Measurements from ENCODE around the gene SEC22B.
"Not testable (repeated sequence)": the region's sequence is repeated elsewhere in the genome, so short reads cannot be mapped to it uniquely, and the experiment has no call there.

Gene SEC22B

DNA sequence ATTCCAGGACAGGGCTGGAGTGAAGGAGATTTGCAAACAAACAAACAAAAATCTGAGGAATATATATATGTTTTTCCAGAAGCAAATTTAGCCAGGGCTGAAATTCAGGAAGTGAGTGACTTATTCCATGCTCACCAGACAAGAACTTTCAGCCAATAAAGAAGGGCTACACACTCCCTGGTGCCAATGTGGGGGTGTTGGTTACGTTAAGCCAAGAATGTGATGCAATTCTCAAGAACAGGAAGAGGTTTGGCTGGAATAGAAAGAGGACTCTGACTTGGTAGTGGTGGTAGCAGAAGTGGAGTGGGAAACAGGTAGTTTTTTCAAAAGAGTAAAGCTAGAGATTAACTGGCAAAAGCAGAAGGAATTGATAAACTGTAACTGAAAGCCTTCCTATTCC lies 31.7 kb downstream of the SEC22B start:
- not testable (repeated sequence) for DNase-seq

DNA sequence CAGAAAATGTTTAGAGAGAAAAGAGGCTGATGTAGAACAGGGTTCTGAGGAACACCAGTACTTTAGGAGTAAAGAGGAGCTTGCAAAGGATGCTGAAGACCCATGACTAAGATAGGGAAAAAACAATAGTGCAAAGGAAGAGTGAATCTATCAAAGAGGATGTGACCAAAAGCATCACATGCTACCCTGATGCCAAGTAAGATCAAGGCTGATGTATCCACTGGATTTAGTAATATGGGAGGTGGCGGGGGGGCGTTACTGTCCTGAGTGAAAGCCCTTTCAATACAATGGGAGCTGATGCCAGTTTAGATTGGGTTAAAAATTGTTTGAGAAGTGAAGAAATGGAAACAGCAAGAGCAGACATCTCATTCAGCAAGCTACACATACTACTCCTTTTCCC lies 32.2 kb downstream of the SEC22B start:
- DNase-seq = not testable (repeated sequence)

DNA sequence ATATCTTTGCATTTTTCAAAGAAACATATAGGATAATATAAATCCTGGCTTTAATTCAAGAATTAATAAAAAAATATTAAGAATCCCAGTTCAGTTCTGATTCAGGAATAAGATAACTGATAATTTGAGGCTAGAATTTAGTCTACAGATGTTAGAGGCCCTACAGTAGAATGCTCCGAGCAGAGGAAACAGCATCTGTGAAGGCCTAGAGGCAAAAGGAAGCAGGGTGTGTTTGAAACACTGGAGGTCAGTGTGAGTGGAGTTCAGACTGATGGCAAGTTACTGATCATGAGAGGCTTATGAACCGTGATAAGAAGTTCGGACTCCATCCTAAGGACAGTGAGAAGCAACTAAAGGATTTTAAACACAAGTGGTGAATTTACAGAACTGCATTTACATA lies 33.0 kb downstream of the SEC22B start:
- DNase-seq = not testable (repeated sequence)

DNA sequence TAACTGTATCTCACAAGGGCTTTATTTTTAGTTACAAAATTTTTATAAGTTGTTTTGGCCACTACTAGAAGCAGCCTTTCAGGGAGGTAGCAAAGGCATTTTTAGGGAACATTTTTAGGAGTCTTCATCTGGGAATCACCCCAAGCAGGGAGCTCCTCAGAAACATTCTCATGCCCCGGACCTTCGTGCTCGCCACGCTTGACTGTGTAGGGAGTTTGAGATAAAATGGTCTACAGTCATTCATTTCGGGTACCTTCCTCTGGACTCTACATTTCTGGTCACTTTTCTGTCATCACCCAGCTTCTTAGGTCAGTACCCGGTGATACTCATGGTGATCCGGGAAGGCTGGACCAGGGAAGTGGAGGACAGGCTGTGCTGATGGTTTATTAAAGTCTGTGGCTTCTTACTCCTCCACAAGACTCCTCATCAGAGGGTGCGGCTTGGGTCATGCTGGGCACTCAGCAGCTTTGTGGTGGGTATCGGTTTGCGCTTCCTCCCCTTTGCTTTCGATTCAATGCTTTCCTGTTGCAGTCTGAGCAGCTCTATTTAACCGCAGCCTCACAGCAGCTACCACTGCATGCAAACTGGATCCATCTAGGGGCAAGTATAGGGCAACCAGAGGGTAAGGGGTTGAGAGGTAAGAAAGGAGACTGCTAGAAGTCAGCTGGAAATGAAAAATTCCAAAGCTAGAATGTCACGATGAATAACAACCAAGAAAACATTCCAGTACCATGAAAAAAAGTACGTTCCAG lies 33.6 kb downstream of the SEC22B start:
- not testable (repeated sequence) for DNase-seq

DNA sequence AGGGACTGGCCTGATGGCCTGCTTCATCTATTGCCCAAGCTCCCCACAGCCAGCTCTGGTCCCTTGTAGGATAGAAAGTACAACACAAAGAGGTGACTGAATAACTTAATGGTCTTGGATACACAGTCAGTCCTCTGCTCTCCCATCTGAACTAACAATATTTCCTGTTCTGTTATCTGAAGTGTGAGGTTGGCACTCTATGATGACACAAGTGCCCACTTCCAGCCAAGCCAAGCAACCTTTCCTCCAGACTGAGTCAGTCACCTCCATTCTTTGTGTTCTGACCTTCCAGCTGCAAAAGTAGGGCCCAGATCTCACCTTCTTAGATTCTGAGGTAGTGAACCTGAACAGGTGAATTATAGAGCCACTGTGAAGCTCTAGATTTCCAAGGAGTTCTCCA lies 34.5 kb downstream of the SEC22B start:
- not testable (repeated sequence) for DNase-seq

DNA sequence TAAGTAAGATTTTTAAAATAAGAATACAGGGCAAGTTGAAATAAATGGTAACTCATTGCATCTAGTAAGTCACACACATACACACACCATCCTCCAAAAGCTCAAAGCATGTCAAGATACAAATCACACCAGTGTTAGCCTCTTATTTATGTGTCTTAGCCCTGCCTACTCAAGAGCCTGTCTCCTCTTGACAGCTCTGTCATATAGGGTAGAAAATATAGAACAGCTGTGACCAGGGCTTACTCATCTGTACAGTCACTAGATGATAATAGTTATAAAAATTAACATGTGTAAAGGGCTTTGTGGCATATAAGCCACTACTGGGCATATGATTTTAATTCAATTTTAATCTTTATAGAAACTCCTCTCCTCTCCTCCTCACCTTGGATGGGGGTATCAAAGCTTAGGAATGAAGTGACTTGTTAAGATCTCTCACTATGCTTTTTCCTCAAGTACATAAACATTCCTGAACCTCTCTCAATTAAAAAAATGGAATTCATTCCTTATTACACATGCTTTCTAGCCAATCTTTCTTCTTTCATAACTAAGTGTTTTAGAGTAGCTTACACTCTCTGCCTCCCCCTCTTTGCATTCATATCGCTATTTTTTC lies 35.6 kb downstream of the SEC22B start:
- DNase-seq = not testable (repeated sequence)

DNA sequence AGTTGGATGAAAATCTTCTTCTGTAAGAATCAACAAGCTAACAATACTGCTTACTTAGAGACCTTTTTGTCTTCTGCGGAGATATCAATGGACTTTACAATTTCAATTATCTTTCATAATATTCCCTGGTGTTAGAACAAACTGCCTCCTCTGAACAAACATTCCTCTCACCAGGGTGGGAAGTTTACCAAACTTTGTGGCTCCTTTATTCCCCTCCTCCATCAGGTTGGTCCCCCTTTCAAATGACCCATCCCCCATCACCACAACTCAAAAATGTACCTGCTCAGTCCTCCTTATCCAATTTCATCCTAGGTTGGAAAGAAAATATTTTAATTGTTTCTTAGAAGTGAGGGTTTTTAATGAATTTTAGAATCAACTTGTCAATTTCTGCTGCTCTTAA lies 40.2 kb downstream of the SEC22B start:
- not testable (repeated sequence) for DNase-seq

DNA sequence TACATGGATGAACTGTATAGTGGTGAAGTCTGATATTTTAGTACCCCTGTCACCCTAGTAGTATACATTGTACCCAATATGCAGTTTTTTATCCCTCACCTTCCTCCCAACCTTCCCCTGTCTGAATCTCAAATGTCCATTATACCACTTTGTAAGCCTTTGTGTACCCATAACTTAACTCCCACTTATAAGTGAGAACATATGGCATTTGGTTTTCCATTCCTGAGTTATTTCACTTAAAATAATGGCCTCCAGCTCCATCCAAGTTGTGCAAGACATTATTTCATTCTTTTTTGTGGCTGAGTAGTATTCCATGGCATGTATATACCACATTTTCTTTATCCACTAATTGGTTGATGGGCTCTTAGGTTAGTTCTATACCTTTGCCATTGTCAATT lies 42.4 kb downstream of the SEC22B start:
- DNase-seq = not testable (repeated sequence)

DNA sequence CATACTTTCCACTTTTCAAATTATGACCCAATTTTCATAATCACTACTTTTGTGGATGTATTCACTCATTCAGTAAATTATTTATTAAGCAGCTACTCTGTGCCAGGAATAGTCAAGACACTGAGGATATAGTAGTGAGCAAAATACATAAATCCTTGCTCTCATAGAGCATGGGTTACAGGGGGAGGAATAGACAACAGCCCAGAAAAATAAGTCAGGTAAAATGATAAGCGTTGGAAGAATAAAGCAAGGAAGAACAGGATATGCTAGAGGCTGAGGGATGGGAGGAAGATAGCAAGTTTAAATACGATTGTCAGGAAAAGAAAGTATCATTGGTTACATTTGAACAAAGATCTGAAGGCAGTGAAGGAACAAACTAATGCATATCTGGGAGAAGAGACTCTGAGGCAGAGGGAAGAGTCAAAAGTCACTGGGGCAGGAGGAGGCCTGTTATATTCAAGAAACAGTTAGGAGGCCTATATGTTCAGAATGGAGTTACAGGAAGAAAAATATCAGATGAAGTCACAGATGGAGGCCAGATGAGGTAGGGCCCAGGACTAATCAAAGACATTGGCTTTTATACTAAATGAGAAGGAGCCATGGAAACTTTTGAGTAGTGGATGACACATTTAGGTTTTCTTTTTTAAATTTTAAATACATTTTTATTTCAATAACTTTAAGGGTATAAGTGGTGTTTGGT lies 42.9 kb downstream of the SEC22B start:
- DNase-seq = no peak

DNA sequence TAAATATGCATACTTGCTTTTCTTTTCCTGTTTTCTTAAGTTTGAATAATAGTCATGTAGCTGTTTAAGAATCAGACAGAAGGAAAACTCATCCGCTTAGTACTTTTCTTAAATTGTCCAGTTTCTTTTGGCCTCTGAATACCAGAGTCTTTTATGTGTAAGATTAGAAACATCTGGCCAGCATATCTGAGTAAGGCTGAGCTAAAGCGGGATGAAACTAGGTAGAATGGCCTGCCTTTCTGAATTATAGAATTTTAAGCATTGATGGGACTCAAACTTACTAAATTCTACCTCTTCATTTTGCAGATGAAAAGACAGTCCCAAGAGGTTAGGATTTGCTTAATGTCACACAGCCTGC lies 43.9 kb downstream of the SEC22B start:
- DNase-seq = not testable (repeated sequence)

DNA sequence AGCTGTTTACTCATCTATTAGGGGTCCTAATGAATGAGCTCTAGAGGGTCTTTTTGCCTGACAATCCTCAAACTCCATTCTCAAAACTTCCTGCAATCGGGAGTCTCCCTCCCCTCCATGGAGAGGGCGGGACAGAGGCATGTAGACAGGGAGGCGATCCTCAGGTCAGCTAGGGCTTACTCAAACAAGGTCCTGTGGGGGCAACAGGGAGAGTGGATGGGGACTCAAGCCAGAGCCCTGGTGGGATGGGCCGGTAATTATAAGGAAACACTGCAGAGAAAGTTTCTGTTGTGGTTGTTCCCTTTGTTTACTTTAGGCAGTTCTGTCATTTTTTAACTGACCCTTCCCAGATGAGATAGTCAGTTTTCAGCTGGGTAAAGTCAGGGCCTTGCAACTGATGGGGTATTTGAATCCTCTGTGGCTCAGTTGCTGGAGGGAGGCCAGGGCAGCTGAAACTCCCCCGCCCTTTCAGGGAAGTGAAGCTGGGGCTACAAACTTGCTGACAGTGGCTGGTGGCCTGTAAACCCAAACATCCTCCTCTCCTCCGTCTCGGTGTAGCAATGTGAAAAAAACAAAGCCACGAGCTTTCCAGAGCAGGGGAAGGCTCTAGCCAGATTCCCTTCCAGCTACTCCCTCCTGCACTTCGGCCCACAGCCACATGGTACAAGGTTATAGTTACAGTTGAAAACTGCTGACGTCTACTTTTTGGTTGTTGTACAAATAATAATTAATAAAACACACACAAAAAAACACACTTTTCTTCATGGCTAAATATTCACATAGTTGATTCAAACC lies 44.5 kb downstream of the SEC22B start:
- DNase-seq = not testable (repeated sequence)

DNA sequence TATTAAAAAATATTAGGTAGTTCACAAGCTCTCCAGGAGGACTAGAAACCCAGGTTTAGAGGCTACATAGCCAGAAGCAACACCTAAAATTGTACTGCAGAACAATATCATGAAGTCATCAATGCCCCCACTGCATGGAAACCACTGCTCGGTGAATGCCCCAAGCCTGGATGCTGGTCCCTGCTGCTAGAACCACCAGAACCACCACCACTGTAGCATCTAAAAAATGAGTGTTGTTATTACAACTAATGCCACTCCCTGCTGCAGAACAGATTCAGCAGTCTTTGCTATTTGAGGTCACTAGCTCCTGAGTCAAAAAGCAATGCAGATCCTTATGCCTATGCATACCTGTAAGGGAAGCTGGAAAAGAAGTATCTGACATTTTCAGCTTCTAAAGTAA lies 48.4 kb downstream of the SEC22B start:
- not testable (repeated sequence) for DNase-seq

DNA sequence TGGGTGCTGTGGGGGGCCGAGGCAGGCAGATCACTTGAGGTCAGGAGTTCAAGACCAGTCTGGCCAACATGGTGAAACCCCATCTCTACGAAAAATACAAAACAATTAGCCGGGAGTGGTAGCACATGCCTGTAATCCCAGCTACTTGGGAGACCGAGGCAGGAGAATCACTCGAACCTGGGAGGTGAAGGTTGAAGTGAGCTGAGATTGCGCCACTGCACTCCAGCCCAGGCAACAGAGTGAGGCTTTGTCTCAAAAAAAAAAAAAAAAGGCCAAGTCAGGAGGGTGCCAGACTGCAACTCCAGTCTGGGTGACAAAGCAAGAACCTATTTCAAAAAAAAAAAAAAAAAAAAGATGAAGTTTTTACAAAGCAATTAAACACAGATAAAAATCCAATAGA lies 50.1 kb downstream of the SEC22B start:
- DNase-seq = not testable (repeated sequence)

DNA sequence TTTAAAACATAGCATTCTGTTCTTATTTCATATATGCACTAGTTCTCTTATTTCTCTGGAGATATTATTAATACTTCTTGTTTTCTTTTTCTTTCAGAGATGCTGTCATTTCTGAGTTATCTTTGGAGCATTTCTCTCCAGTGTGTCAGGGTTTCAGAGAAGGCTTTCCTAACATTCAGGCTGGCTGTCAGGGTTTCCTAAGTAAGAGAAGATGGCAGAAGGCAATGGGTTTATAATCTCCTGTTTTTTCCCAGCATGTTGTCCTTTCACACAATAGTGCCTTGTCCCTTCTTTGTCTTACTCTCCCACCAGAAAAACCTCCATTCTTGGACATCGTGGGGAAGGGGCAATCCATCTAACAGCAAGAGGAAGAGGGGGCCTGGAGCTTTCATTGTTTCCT lies 51.7 kb downstream of the SEC22B start:
- DNase-seq = not testable (repeated sequence)

DNA sequence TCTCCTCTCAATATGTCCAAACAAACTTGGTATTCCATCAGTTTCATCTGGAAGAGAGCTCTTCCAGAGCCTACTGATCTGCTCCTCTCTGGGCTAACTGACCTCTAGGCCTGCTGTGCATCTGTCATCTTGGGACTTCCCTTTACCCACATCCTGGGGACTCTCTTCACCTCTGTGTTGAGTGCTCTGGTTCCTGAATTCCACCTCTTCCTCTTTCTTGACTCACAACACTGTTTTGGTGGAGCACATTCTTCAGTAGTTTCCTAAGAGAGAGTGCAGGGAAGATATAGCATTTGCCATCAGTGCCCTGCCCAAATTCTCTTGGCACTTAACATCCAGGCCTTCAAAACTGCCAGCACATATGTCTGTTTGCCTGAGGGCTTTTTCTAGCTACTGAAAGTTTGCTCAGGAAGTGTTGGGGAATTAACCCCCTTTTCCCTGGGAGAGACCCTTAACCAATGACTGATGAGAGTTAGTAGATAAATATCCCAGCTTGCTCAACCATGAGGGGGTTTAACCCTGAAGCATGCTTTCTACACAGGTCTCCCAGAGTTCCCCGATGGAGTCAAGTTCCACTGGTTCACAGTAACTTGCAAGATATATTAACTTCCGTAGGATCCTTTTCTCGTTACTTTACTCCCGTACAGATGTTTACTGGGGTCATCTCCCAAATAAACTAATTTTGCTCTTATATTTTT lies 52.4 kb downstream of the SEC22B start:
- not testable (repeated sequence) for DNase-seq

DNA sequence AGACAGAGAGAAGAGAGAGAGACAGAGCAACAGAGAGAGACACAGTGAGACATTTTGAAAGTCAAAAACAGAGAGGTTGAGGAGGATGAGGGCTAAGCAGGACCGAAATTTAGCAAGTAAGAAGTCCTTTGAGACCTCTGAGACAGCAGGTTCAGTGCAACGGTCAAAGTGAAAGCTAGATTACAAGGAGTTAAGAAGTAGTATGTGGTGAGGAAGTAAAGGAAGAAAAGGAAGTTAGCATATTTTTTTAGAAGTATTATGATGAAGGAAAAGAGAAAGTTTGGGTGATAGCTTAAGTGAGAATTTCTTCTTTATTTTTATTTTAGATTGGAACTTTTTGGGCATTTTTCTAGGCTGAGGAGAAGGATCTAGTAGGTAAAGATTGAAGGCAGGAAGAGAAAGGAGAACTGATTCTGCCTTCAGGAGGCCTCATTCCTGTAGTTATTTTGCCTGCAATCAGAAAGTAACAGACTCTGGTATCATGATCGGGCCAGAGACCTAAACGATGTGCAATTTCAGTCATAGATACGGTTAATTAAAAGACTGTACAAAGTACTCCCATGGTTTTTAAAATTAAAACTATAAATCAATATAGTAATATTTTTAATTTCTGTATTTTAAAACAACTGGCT lies 53.9 kb downstream of the SEC22B start:
- DNase-seq = not testable (repeated sequence)

DNA sequence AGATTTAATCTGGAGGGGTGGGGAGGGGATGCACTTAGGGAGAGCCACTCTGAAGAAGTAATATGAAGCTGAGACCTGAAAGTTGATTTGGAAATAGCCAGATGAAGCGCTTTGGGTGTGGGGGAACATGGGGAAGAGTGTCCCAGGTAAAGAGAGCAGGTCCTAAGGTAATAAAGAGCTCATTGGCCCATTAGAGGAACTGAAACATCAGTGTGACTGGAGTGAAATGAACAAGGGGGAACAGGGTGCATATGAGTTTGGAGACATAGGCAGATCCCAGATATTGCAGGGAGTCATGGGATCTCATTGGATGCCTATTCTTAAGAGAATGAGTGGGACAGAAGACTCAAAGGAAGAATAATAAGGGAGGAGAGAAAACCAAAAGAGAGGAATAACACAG lies 54.5 kb downstream of the SEC22B start:
- DNase-seq = not testable (repeated sequence)

DNA sequence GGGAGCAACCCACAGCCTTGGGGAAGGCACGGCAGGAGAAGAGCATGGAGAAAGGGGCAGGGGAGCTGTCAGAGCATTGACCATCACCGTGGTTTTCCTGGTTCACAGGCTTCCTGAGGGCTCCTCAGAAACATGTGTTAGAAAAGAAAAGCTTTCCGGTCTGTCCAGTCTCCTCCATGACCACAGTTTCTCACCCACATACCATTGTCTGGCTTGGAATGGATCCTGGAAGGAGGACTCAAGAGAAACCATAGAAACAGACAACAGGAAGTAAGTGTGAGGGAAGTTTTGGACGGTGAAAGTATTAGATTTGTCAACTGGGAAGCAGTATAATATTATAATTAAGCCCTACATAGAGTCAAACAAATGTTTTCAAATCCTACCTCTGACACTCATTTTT lies 55.8 kb downstream of the SEC22B start:
- not testable (repeated sequence) for DNase-seq

DNA sequence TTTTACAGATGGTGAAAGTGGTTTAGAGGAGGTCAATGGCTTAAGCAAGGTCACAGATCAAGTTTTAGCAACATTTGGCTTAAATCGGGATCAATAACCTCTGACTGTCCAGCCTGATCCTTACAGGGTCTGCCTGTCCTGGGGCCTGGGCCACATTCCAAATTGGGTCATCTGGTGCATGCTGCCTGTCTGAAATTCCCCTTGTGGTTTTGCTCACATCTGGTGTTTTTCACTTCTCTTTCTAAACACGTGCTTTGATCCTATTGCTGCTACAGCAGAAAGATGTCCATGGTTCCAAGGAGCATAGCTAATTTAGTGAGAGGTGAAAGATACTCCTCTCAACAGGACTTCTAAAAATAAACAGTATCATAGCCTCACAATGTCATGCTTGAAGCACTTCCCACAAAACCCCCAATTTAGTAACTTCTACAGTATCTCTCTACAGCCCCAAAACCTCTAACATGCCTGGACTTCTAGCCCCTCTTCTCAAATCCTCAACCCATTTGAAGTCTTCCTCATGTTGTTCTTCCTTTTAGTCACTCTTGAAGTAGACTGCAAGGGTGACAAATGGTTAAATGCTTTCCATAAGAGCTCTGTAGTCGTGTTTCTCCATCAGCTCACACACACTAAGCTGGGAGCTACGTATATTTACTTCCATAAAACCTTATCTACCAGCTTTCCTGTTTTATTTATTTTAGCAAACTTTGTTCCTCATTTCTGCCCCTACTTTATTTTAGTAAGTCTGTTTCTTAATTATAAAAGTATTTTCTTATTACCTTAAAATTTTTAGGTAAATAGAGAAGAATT lies 58.7 kb downstream of the SEC22B start:
- DNase-seq = not testable (repeated sequence)

DNA sequence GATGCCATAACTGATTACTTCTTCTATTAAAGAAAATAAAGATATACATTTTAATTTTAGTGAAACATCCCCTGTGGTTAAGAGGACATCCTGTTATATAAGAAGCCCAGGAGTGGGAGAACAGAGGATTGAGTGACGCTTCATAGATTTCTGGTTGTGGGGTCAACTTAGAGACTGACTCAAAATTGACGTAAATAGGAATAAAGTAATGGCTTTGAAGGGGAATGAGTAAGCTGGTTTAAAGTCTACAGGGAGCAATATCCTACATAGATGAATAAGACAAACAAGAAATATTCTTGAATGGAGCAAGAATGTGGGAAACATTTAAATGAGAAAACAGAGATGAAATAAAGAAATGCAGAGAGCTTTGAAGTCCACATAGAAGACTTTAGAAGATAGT lies 60.2 kb downstream of the SEC22B start:
- DNase-seq = not testable (repeated sequence)

DNA sequence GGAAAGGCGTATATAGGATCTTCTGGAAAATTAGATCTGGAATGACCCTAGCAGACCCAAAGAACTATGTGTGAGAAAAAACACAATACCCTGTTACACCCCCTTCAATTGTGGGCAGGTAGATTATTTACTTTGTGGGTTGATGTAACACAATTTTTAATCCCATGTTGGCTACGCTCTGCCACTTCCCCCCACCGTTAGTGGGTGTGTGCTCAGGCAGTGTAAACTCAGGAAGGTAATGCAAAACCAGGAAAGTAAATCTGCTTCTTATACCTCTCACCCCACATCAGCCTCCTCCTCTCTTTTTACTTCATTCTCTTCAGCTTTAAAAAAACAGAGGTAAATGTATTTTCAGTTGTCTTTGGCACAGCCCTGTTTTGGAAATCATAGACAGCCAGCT lies 63.2 kb downstream of the SEC22B start:
- DNase-seq = not testable (repeated sequence)
